ENCODE data around the gene ROPN1L.
A peak's percentile ranks its signal among the peaks of the same experiment; 100 is the strongest.

ROPN1L gene

DNA sequence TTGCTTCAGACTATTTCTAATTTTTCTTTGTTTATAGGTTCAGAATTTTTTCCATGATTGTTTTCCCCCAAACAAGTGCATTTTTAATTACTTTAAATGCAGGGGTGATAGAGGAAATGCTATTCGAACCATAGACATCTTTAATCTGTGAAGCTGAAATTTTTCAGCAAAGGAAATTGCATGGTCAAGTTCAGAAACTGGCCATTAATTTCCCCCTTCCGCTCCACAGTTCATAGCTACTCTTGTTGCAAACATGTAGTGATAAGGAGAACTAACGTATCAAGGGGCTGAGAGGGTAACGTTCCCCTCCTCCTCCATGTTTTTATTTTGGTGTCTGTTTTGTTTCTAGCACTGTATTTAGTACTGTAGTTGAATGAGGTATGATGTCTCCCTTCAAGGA, 3.4 kb upstream of the ROPN1L start:
- ChIA-PET CTCF (no interaction called here), POLR2A (ENCODE audit: low non-redundant PET) (no interaction called here)
- no peak for DNase-seq (ENCODE audit: low spot score)
- TF ChIP-seq, protein P1, sequence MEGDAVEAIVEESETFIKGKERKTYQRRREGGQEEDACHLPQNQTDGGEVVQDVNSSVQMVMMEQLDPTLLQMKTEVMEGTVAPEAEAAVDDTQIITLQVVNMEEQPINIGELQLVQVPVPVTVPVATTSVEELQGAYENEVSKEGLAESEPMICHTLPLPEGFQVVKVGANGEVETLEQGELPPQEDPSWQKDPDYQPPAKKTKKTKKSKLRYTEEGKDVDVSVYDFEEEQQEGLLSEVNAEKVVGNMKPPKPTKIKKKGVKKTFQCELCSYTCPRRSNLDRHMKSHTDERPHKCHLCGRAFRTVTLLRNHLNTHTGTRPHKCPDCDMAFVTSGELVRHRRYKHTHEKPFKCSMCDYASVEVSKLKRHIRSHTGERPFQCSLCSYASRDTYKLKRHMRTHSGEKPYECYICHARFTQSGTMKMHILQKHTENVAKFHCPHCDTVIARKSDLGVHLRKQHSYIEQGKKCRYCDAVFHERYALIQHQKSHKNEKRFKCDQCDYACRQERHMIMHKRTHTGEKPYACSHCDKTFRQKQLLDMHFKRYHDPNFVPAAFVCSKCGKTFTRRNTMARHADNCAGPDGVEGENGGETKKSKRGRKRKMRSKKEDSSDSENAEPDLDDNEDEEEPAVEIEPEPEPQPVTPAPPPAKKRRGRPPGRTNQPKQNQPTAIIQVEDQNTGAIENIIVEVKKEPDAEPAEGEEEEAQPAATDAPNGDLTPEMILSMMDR (conservative IDR thresholded peaks at IDR 0.05; ENCODE audit: low read depth): no peak
- H3K27ac ChIP-seq: no peak overlapping the region

DNA sequence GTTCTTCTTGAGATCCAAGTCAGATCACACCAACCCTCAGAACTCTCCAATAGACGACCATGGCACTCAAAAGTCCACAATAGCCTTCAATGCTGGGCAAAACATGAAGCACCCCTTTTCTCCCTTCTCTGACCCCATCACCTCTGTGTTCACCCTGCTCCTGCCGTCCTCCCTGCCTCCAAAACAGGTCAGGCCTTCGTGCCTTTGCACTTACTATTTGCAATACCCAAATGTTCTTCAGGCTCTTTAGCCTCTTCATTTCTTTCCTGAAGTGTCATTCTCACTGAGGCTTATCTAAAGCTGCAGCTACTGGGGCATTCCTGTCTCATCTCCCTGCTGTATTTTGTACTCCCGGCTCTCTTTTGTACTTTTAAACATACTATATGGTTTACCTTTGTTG, 2.0 kb upstream of the ROPN1L start:
- POLR2A ChIA-PET (ENCODE audit: low non-redundant PET): no interaction called here
- TF ChIP-seq, protein P1 (conservative IDR thresholded peaks at IDR 0.05; ENCODE audit: low read depth): no peak
- no peak for DNase-seq (ENCODE audit: low spot score)
- no peak overlapping the region for H3K27ac ChIP-seq
- CTCF ChIA-PET: no interaction called here

DNA sequence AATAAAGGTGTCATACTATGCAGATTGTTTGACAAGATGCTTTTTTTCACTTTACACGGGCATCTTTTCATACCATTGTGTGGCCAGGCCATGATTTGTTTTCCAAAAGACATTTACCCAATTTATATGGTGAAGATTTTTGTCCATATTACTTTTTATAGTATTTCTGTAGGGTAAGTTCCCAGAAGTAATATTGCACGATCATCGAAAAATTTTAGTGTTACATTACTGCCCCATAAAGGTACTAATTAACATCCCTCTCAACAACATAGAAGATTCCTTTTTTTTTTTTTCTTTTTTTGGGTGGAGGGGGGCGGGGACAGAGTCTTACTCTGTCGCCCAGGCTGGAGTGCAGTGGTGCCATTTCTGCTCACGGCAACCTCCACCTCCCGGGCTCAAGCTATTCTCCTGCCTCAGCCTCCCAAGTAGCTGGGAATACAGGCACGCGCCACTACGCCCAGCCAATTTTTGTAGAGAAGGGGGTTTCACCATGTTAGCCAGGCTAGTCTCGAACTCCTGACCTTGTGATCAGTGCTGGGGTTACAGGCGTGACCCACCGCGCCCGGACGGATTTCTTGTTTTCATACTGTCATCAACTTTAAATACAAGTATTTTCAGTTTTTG, 1.2 kb upstream of the ROPN1L start:
- ChIA-PET CTCF (interaction anchor here (0.7 kb wide), 1 partner anchor 119 kb away, joined by 4 read pairs; no protein-coding TSS in a partner anchor), POLR2A (ENCODE audit: low non-redundant PET) (no interaction called here)
- no peak for DNase-seq (ENCODE audit: low spot score)
- TF ChIP-seq, protein P1 (conservative IDR thresholded peaks at IDR 0.05; ENCODE audit: low read depth): no peak
- no peak overlapping the region; the same call in 1 of the 2 replicates for H3K27ac ChIP-seq

DNA sequence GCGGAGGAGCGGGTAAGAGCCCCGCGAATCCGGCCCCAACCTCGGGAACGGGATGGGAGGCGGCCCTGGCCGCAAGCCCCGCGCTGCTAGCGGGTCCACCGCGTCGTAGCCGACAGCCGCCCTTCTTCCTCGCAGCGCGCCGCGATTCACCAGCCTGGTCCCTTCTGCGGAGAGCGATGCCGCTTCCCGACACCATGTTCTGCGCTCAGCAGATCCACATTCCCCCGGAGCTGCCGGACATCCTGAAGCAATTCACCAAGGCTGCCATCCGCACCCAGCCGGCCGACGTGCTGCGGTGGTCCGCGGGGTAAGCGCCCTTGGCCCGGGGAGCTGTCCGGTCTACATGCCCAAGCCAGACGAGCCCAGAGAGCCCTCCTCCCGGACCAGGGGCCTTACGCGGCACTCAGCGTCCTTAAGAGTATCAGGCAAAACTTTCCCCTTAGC, 335 bp downstream of the ROPN1L start:
- POLR2A ChIA-PET (ENCODE audit: low non-redundant PET): no interaction called here
- TF ChIP-seq, protein P1 (conservative IDR thresholded peaks at IDR 0.05; ENCODE audit: low read depth): no peak
- no peak for DNase-seq (ENCODE audit: low spot score)
- H3K27ac ChIP-seq: peak overlapping the region; percentile 72
- CTCF ChIA-PET: interaction anchor here (0.6 to 1.3 kb wide), 4 partner anchors 10 to 260 kb away, joined by 3 to 8 read pairs (median 4); no protein-coding TSS in a partner anchor

DNA sequence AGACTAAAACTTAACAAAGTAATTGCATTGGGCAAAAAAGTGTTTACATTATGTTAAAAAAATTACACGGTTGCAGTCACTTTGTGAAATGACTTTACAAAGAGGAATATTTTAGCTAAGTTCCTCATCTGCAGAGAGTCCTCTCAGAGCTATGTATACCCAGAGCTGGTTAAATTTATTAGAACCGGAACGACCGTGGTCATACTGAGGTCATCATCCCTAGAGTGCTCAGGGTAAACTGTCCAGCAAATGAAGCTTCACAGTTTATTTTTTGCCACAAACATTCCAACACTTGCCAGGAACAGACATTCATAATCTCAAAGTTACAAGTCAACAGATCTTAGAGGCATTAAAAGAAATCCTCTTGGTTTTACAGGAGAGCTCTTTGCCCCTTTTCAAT, 897 bp downstream of the ROPN1L start:
- no peak overlapping the region for H3K27ac ChIP-seq
- DNase-seq (ENCODE audit: low spot score): no peak
- TF ChIP-seq, protein P1 (conservative IDR thresholded peaks at IDR 0.05; ENCODE audit: low read depth): no peak
- ChIA-PET CTCF (interaction anchor here (0.9 to 1.3 kb wide), 3 partner anchors 10 to 259 kb away, joined by 3 to 8 read pairs (median 4); no protein-coding TSS in a partner anchor), POLR2A (ENCODE audit: low non-redundant PET) (no interaction called here)

DNA sequence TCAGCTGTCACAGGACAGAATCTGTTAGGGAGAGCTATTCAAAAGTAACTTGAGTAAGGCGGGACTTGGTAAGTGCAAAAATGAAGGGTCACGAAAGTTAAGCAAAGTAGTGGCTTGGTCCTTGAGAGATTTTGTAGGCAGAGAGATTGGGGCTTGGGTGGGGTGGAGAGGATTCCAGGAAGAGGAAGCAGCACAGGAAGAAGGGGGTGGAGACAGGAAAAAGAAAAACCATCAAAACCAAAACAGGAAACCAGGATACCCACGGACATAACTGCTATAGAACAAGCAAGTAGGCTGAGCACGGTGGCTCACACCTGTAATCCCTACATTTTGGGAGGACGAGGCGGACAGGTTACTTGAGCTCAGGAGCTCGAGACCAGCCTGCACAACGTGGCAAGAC, 3.7 kb downstream of the ROPN1L start:
- TF ChIP-seq, protein P1 (conservative IDR thresholded peaks at IDR 0.05; ENCODE audit: low read depth): no peak
- CTCF ChIA-PET: interaction anchor here (0.6 kb wide), 1 partner anchor 324 kb away, joined by 4 read pairs; no protein-coding TSS in a partner anchor
- no peak for DNase-seq (ENCODE audit: low spot score)
- no peak overlapping the region for H3K27ac ChIP-seq
- POLR2A ChIA-PET (ENCODE audit: low non-redundant PET): no interaction called here

Data from RWPE1 (cell line).